SW480 (cell line): ENCODE data around the gene PDXP.

Experiments
- DNase-seq: peaks from one replicate; pipeline ENCODE4 v3.0.0-alpha.2; 2016; ENCODE audit warnings: low spot score

Gene PDXP

GRCh38 chr22:37697538-37697835, 39.0 kb downstream of the PDXP start:
- DNase-seq: no peak

DNA sequence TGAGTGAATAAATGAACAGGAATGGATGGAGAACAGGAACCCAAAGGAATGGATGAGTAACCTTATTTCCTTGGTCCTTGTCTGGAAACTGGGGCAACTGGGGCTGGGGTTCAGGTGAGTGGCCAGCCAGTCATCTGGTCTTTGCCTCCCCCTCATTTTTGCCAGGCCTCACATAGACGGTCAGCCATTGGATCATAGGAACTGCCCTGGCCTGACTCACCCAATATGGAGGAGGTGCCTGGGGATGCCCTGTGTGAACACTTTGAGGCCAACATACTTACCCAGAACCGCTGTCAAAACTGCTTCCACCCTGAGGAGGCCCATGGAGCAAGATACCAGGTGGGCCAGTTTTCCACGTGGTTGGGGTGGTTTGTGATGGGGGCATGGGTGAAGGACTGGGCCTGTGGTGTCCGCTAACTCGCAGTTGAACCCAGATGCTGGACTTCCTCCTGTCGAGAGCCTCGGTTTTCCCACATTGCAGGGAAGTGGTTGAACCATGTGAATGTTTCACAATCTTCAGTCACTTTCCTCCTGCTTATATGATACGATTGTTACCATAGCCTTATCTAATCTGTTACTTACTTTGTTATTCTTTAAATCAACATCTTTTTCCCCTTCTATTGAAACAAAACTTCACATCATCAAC, 42.7 kb downstream of the PDXP start:
- no peak for DNase-seq

- no peak for DNase-seq
Measured at GRCh38 chr22:37703906-37704305, 45.4 kb downstream of the PDXP start.

DNA sequence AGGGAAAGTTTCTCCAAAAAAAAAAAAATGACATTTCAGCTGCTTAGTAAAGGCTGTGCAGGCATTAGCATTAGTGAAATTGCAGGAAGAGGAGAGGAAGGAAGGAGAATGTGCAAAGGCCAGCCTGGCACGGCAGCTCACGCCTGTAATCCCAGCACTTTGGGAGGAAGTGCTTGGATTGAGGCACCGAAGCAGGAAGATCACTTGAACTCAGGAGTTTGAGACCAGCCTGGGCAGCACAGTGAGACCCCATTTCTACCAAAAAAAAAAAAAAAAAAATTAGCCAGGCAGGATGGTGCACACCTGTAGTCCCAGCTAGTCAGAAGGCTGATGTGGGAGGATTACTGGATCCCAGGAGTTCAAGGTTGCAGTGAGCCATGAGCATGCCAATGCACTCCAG, 46.1 kb downstream of the PDXP start:
- no peak for DNase-seq

DNA sequence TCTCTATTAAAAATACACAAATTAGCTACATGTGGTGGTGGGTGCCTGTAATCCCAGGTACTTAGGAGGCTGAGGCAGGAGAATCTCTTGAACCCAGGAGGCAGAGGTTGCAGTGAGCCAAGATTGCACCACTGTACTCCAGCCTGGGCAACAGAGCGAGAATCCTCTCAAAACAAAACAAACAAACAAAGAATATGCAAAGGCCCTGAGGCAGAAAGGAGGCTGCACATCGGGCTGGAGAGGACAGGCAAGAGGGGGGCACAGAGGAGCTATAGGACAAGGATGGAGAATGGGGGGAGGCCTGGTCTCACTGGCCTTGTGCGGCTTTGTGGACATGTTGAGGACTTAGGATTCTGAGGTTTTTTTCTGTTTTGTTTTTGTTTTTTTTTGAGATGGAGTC, 46.7 kb downstream of the PDXP start:
- no peak for DNase-seq

GRCh38 chr22:37708580-37709444, 50.3 kb downstream of the PDXP start:
- DNase-seq: no peak

DNA sequence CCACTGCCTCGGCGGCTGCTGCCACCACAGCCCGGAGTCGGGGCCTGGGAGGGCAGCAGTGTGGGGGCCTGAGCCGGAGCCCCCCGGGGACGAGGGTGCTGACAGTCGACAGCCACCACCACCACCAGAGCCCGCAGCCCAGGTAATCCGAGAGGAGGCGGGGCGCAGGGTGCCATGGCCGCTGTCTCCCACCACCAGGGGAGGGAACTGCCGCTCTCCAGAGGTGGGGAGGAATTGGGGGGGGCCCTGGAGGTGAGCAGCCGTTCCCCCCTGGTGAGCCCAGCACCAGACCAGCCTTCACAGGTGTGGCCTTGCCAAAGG, 50.9 kb downstream of the PDXP start:
- no peak for DNase-seq

DNA sequence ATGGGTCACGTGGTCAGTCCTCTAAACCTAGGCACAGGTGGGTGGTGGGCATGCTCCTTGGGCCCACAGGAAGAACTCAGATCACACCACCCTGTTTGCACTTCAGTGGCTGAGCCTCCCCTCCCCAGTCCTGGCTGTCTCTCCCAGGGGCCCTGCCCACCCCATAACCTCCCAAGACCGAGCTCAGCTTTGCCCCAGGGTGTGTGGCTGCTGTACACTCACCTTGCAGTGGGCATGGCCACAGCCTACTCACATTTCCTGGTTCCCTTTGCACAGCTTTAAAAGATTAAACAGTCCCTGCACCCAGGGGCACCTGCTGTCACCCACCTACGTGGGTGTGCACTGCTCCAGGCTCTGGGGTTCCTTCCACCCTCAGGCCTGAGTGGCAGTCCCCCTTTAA, 52.2 kb downstream of the PDXP start:
- DNase-seq: no peak

DNA sequence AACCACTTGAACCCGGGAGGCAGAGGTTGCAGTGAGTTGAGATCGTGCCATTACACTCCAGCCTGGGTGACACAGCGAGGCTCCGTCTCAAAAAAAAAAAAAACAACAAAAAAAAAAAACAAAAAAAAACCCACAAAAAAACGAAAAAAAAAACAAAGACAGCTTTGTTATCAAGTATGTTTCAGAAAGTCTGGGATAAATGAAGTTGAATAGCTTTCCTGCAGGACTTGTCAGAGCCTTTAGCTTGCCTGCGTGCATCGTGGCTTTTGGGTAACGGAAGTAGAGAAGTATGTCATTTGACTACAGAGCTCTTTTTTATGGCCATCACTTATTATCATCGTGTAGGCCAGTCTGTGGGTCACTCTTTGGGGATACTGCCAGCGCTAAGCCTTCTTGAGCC, 53.0 kb downstream of the PDXP start:
- DNase-seq: no peak

- no peak for DNase-seq
Measured at GRCh38 chr22:37713761-37714160, 55.2 kb downstream of the PDXP start.

- DNase-seq: no peak
Measured at GRCh38 chr22:37714634-37715033, 56.1 kb downstream of the PDXP start.

GRCh38 chr22:37715760-37716159, 57.2 kb downstream of the PDXP start:
- DNase-seq: no peak
